ENCODE data around the gene FERMT1.

DNA sequence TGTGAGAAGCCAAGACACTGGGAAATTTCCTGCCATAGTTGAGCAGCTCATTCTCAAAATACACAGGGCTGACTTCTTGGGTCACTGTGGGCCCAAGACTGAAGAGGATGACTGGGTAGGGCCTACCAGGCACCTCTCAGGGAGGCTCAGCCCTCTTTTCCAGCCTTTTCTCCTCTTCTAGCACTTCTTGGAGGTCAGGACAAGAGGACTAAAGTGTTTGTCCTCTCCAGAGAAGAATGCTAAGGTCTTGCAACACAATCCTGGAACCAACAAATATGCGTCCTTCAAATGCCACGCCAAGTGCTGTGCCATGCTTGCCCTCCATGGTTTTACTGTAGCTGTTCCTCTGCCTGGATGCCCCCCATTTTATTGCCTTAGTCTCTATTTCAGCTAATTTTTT, 65.7 kb downstream of the FERMT1 start:
- TF ChIP-seq, protein P1, sequence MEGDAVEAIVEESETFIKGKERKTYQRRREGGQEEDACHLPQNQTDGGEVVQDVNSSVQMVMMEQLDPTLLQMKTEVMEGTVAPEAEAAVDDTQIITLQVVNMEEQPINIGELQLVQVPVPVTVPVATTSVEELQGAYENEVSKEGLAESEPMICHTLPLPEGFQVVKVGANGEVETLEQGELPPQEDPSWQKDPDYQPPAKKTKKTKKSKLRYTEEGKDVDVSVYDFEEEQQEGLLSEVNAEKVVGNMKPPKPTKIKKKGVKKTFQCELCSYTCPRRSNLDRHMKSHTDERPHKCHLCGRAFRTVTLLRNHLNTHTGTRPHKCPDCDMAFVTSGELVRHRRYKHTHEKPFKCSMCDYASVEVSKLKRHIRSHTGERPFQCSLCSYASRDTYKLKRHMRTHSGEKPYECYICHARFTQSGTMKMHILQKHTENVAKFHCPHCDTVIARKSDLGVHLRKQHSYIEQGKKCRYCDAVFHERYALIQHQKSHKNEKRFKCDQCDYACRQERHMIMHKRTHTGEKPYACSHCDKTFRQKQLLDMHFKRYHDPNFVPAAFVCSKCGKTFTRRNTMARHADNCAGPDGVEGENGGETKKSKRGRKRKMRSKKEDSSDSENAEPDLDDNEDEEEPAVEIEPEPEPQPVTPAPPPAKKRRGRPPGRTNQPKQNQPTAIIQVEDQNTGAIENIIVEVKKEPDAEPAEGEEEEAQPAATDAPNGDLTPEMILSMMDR (conservative IDR thresholded peaks at IDR 0.05; ENCODE audit: low read length), result no peak
- TF ChIP-seq EZH2phosphoT487 (IDR thresholded peaks at IDR 0.05; ENCODE audit: borderline replicate concordance), result no peak

Measured in Loucy (cell line).